SH-SY5Y (cell line): ENCODE results near the gene TRIM72.

ENCODE experiments used
- GATA2 ChIP-seq: IDR thresholded peaks from 2 replicates; pipeline ENCODE4 v1.6.1; 2011; ENCODE audit warnings: mild to moderate bottlenecking, low read depth, low read length
- GATA3 ChIP-seq: IDR thresholded peaks from 2 replicates; pipeline ENCODE4 v1.6.1; 2011; ENCODE audit warnings: low read depth, mild to moderate bottlenecking, low read length, moderate library complexity

GRCh38 chr16:31221357-31222160, 7.6 kb downstream of the TRIM72 start:
- no peak for TF ChIP-seq GATA2
- no peak for TF ChIP-seq GATA3
